K562 (cell line): ENCODE measurements around the gene CRYBA4. TPM values are rescaled to one million over a fixed set of nuclear protein-coding genes. Genes with fewer than 3 reads are reported as not detected.

Experiments used
- CHD4 ChIP-seq: fragments of 200-600 bp; sonication (generic); IDR thresholded peaks from 3 replicates; pipeline ENCODE4 v1.6.1; 2012; ENCODE audit warnings: low read depth, mild to moderate bottlenecking, mixed read lengths, low read length, inconsistent platforms; ENCODE audit not compliant: insufficient read depth, insufficient replicate concordance, poor library complexity, severe bottlenecking
- MEF2A ChIP-seq: IDR thresholded peaks from 2 replicates; pipeline ENCODE4 v1.6.1; 2011; ENCODE audit warnings: low read depth, mild to moderate bottlenecking, low read length, moderate library complexity; ENCODE audit not compliant: control insufficient read depth
- PBX2 ChIP-seq, 2 experiments: IDR thresholded peaks in 1 of 2; conservative IDR thresholded peaks in 1 of 2; 2 replicates each; pipeline ENCODE4 v1.6.1; 2016; ENCODE audit warnings: low read depth in 2 of 2, mild to moderate bottlenecking in 1 of 2, missing compliant biosample characterization in 1 of 2, missing genetic modification characterization in 1 of 2, moderate library complexity in 1 of 2
- SREBF2 ChIP-seq: sonication (generic); formaldehyde crosslinking; IDR thresholded peaks from 2 replicates; pipeline ENCODE4 v1.4.0; 2020; ENCODE audit warnings: mild to moderate bottlenecking, missing genetic modification reagents
- TCF3 ChIP-seq: sonication (generic); formaldehyde crosslinking; IDR thresholded peaks from 2 replicates; pipeline ENCODE4 v1.4.0; 2020; ENCODE audit warnings: mild to moderate bottlenecking, missing genetic modification reagents
- ZFP30 ChIP-seq: fragments of 250-450 bp; sonication (Bioruptor Pico); IDR thresholded peaks from 2 replicates; pipeline ENCODE4 v1.8.0; 2022; ENCODE audit warnings: moderate library complexity, mild to moderate bottlenecking, inconsistent platforms, borderline replicate concordance
- ZNF318 ChIP-seq, 2 experiments: fragments of 450-650 bp; IDR thresholded peaks; 2 replicates each; pipeline ENCODE4 v1.6.1; 2016; ENCODE audit warnings: mild to moderate bottlenecking in 2 of 2, borderline replicate concordance in 1 of 2, low read depth in 1 of 2, moderate library complexity in 1 of 2
- polyA plus RNA-seq, 8 experiments: library from polyadenylated mRNA; depleted of rRNA in 4 of 8; stranded (reverse) in 5 of 8; unstranded in 3 of 8; fragments of >200 nt; fragmentation: Nextera tagmentation in 2 of 8; fragmentation: Illumina TruSeq in 1 of 8; extraction: Ambion mirVana in 2 of 8; extraction: Trizol in 1 of 8; gene quantifications; 2 replicates each; pipeline versions ENCODE4 v1.2.1 to v1.2.3, GENCODE V29; 2011 to 2014; ENCODE audit warnings: inconsistent platforms in 1 of 8, missing spikeins in 1 of 8
- total RNA-seq, 7 experiments: library from RNA; depleted of rRNA in 6 of 7; stranded (reverse); fragments of >200 nt in 6 of 7; fragmentation: Illumina TruSeq in 2 of 7; extraction: Trizol in 2 of 7; gene quantifications; 2 replicates each; pipeline versions ENCODE4 v1.2.1 to v1.2.3, GENCODE V29; 2011 to 2021; ENCODE audit warnings: low replicate concordance in 1 of 7
- TF ChIP-seq, protein P1 (sequence below): IDR thresholded peaks from 2 replicates; pipeline ENCODE4 v1.6.1; 2012; ENCODE audit warnings: low read depth, low read length, improper control_type of control experiment, borderline replicate concordance

The CRYBA4 gene
- total and polyA plus RNA-seq, 9 of the 15 experiments (the other 6 are each of a cell fraction or from before 2014, with no cell fraction given), result 0.59 to 3.3 (median 1.6) TPM

GRCh38 chr22:26573026-26573662 is 48.6 kb upstream of the CRYBA4 start (continued):
- TF ChIP-seq ZFP30 (CRISPR knock-in tag) (no peak), TCF3 (peak; percentile 65), CHD4 (no peak), ZNF318 (IDR thresholded peaks at IDR 0.05; ENCODE audit: borderline replicate concordance in 1 of 2, low read depth in 1 of 2) (0 out of 4 replicates have a peak, but pooled peaks of 1 of the 2 experiments have one; percentile 41), PBX2 (CRISPR knock-in tag; IDR thresholded peaks at IDR 0.05; ENCODE audit: low read depth) (no peak), PBX2 (tag; conservative IDR thresholded peaks at IDR 0.05; ENCODE audit: low read depth) (peak; percentile 60), MEF2A (no peak), SREBF2 (CRISPR knock-in tag) (no peak)
- TF ChIP-seq, protein P1, sequence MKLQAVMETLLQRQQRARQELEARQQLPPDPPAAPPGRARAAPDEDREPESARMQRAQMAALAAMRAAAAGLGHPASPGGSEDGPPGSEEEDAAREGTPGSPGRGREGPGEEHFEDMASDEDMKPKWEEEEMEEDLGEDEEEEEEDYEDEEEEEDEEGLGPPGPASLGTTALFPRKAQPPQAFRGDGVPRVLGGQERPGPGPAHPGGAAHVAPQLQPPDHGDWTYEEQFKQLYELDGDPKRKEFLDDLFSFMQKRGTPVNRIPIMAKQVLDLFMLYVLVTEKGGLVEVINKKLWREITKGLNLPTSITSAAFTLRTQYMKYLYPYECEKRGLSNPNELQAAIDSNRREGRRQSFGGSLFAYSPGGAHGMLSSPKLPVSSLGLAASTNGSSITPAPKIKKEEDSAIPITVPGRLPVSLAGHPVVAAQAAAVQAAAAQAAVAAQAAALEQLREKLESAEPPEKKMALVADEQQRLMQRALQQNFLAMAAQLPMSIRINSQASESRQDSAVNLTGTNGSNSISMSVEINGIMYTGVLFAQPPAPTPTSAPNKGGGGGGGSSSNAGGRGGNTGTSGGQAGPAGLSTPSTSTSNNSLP, result no peak
